ENCODE data around the gene HOXC9.
A peak's percentile ranks its signal among the peaks of the same experiment; 100 is the strongest.

The HOXC9 gene

GRCh38 chr12:54016478-54016964 lies 16.6 kb downstream of the HOXC9 start:
- DNase-seq = peak; percentile 25 to 67

GRCh38 chr12:54017027-54017788 lies 17.2 kb downstream of the HOXC9 start:
- DNase-seq = peak; percentile 71 to 79

GRCh38 chr12:54017878-54018467 lies 18.0 kb downstream of the HOXC9 start:
- peak; percentile 95 to 97 for DNase-seq

GRCh38 chr12:54018468-54018984 lies 18.6 kb downstream of the HOXC9 start:
- DNase-seq = no peak

- no peak for DNase-seq
Observed at GRCh38 chr12:54019091-54019811, 19.3 kb downstream of the HOXC9 start.

GRCh38 chr12:54019924-54020590 lies 20.1 kb downstream of the HOXC9 start:
- no peak for DNase-seq

GRCh38 chr12:54020591-54021405 lies 20.8 kb downstream of the HOXC9 start:
- no peak for DNase-seq

- no peak for DNase-seq
Observed at GRCh38 chr12:54021432-54022013, 21.6 kb downstream of the HOXC9 start.

GRCh38 chr12:54022960-54023884 lies 23.3 kb downstream of the HOXC9 start:
- no peak for DNase-seq

- no peak for DNase-seq
Observed at GRCh38 chr12:54024127-54024526, 24.2 kb downstream of the HOXC9 start.

- DNase-seq = no peak
Observed at GRCh38 chr12:54024581-54025305, 24.8 kb downstream of the HOXC9 start.

GRCh38 chr12:54025499-54026405 lies 25.8 kb downstream of the HOXC9 start:
- no peak for DNase-seq

- no peak for DNase-seq
Observed at GRCh38 chr12:54026640-54027441, 26.9 kb downstream of the HOXC9 start.

GRCh38 chr12:54027442-54027786 lies 27.5 kb downstream of the HOXC9 start:
- DNase-seq = no peak

GRCh38 chr12:54028314-54029201 lies 28.6 kb downstream of the HOXC9 start, which contains the start of gene HOXC6:
TSS of gene HOXC6 (plus strand) at chr12:54028440. CDS start at chr12:54028522, 82 bp downstream.
- DNase-seq = peak; percentile 20 to 54

Data from NCI-H446 (cell line).